Left forelimb (tissue), 1 donor: Measurements from ENCODE around the gene FGF4.
"Not testable (repeated sequence)": the region's sequence is repeated elsewhere in the genome, so short reads cannot be mapped to it uniquely, and the experiment has no call there.

Experiments used
- DNase-seq: peaks from one replicate; pipeline ENCODE4 v3.0.0-alpha.2; 2018; ENCODE audit warnings: low spot score

Gene FGF4

GRCh38 chr11:69773626-69774353 lies 1.4 kb downstream of the FGF4 start:
- DNase-seq, result no peak

GRCh38 chr11:69771466-69771865 lies 3.7 kb downstream of the FGF4 start:
- DNase-seq, result no peak

DNA sequence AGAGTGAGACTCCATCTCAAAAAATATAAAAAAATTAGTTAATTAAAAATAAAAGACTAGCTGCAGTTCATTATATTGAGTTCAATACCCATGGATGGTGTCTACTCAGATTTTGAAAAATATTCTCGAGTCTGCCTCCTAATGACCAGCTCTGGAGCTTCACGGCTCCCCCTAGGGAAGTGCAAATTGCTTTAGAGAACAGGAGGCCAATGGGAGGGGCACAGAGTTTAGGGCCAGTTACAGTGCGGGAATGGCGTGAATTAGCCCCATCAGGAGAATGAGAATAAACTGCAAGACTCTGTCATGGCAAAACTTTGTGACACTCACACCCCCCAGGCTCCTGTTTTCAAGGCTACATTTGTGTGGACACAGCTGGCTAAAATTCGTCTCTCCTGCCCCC lies 4.6 kb downstream of the FGF4 start:
- no peak for DNase-seq

DNA sequence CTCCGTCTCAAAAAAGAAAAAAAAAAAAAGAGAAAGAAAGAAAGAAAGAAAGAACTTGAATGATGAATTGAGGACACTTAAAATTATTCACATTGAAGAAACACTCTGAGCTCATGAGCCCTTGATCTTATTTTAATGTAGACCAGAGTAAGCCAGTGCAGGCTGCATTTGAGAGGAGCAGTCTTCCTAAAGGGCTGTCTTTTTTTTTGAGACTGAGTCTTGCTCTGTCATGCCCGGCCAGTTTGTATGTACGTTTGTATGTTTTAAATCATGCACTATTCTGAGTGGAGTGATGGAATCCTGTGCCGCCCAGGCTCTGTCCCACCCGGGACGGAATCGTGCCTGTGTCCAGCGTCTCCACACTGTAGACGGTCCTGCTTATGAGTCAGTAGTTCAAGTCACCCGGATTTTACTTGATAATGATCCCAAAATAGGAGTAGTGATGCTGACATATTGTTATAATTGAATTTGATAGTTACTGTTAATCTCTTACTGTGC lies 9.6 kb downstream of the FGF4 start:
- DNase-seq, result no peak

GRCh38 chr11:69764918-69765317 lies 10.2 kb downstream of the FGF4 start:
- not testable (repeated sequence) for DNase-seq

DNA sequence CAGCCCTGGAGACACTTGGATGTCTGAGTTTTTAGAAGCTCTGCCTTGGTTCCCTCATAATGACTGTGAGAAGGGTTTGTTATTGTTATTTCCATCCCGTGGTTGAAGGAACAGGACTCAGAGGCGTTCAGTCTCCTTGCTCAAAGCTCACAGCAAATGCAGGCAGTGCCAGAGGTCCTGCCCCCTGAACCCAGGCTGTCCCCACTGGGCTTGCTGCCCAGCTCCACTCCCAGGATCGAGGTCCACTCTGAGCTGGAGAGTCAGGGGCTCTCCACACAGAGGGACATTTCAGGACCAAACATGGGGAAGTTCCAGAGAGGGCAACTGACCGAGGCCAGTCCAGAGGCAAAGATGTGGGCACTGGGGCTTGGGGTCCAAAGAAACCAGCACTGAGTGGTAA lies 14.8 kb downstream of the FGF4 start:
- DNase-seq, result no peak

GRCh38 chr11:69752890-69753289 lies 22.3 kb downstream of the FGF4 start:
- no peak for DNase-seq

DNA sequence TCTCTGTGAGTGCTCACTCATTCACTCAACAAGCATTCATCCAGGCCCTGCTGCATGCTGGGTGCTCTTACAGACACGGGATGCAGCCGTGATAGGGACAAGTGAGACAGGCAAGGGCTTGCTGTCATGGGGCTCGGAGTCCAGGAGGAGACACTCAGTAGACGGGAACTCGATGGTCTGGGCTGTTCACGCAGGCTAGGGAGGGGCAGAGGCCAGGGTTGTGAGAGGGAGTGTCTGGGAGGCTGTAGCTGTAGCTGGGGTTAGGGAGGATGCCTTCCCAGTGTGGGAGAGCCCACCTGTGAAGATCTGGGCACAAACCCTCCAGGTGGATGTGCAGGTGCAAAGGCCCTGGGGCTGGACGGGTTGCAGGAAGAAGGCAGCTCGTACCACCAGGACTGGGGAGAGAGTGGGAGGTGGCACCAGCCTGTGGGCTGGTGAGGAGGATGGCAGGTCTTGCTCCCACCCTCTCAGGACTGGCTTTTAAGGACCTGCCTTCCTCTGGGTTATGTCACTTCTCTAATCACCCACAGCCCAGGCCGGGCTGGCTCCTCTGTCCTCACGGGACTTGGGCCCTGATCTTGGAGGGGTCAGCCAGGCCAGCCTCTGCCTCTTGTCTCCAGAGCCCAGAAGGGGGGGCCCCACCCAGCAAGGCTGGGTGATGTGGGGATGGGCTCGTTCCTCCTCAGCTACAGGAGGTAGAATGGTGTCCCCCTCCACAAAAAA lies 24.1 kb downstream of the FGF4 start:
- no peak for DNase-seq

DNA sequence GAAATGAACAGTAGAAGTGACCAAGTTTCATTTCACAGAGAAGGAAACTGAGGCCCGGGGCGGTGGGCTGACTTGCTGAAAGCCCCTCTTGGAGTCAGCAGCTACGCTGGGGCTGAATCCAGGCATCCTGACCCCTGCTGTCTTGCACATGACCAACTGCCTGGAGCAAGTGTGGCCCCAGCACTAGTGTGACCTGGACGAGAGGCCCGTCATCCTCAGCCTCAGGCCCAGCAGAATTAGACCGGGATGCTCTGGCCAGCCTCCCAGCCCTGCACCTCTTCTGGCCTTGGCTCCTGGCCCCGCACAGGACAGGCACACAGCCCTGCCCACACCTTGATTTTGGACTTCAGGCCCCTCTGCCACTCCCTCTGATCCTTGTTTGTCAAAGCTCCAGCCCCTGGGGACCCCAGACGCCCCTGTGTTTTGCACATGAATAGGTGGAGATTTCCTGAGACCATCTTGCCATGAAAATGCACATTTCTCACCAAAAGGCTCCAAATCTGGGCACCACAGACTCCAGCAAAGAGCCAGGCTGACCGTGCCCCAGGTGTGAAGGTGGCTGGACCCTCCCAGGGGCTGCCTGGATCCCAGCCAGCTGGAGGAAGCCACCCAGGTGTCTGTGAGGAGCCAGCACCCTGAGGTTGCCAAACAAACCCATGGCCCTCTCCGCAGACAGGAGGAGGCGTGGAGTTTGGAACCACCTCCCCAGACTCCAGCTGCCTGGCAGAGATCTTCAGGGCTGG lies 24.9 kb downstream of the FGF4 start:
- no peak for DNase-seq

DNA sequence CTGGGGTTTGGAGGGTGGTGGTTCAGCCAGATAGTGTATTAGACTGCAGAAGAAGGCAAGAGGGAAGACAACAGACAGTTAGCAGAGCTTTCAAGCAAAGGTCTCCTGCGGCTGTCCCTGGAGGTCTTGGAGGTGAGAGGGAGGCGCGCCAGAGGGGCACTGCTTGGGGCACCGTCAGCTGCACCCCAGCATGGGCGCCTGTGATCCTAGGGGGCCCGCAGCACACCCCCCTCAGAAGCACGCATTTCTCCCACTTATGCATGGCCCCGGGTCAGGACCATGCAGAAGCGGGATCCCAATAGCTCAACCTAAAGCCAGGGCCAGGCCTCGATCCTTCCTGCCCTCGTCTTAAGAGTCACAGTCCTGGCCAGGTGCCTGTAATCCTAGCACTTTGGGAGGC lies 26.5 kb downstream of the FGF4 start:
- DNase-seq, result no peak

DNA sequence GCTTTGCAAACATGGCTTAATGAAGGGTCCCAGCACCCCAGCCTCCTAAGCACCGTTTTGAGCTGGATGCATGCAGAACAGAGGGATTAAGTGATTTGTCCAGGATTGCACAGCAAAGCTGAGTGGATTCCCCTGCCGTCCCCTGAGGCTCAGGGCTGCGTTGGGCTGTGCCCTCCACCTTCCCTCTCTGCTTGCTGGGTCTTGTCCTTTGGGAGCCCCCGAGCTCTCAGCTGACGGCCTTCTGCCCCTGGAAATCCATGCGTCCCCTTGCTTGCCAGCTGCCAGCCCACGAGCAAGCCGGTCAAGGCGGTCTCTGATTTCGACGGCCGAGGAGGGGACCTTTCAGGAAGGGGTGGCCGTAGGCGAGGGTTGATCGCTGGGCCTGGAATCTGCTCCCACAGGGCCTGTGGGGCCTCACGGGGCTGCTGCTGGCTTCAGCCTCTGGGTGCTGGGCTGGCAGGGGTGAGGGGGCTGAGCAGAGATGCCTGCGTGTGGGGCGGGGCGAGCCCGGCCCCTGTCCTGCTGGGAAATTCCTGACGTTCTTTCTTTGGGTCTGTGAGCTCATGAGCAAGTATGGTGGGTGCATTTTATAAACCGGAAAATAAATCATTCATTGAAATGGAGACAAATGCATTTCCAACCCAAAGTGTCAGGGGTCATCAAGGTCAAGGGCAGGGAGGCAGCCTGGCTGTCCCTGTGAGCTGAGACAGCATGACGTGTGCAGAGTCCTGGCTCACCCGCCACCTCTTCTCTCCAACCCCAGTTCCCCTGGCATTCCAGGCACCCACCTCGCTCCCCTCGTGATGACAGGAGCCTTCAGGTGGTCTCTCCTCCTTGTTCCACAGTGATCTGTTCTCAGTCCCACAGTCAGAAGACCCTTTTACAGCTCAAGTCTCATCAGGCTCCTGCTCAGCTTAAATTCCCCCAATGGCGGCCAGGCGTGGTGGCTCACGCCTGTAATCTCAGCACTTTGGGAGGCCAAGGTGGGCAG lies 28.1 kb downstream of the FGF4 start:
- DNase-seq, result no peak

DNA sequence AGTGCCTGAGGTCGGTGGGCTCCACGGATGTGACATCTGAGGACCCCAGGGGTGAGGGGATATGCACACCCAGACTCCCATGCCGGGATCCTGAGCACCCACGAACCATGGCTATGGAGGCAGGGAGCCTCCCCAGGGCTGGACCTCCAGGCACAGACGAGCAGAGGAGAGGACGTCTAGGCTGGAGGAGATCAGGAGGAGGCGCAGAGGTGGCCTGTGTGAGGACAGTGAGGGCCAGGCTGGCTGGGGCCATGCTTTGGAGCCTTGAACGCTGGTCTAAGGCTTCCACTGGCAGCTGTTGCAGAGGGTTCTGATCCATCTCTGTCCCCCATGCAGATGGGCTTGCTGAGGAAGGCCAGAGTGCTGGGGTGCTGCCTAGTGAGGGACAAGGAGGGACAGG lies 29.0 kb downstream of the FGF4 start:
- no peak for DNase-seq

- DNase-seq, result no peak
Measured at GRCh38 chr11:69745201-69745600, 29.9 kb downstream of the FGF4 start.

DNA sequence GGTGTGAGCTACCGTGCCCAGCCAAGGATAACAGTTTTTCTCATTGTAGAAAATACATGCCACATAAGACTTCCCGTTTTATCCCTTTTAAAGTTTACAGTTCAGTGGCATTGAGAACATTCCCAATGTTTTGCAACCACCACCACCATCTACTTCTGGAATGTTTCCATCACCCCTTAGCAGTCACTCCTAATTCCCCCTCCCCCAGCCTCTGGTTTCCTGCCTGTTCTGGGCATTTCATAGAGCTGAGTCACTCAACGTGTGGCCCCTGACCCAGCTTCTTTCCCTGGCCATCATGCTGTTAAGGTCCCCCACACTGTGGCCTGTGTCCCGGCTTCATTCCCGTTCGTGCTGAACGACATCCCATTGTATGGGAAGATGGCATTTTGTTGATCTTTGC lies 30.7 kb downstream of the FGF4 start:
- DNase-seq, result no peak

DNA sequence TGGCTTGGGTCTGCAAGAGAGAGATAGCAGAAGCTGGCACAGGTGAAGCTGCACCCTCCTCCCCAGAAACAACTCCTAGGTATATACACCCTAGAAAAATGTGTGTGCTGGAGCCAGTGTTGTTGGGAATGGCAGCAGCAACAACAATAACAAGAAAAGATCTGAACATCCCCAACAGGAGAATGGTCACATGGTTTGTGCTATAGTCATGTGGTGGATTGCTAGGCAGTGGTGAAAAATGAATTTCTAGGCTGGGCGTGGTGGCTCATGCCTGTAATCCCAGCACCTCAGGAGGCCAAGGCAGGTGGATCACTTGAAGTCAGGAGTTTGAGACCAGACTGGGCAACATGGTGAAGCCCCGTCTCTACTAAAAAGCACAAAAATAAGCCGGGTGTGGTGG lies 40.3 kb downstream of the FGF4 start:
- no peak for DNase-seq

DNA sequence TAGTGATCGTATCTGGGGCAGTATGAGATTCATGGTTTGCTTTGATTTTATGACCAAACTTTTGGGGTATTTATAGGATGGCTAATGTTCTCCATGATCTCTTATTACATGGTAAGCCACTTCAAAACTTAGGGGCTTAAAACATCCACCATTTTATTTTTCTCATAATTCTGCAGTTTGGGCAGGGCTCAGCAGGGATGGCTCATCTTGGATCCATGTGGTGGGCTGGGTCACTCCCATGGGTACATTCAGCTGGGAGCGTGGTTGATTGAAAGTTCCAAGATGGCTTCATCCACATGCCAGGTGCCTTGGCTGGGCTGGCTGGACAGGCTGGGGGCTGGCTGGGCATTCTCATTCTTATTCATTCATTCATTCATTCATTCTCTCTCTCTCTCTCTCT lies 40.8 kb downstream of the FGF4 start:
- no peak for DNase-seq

DNA sequence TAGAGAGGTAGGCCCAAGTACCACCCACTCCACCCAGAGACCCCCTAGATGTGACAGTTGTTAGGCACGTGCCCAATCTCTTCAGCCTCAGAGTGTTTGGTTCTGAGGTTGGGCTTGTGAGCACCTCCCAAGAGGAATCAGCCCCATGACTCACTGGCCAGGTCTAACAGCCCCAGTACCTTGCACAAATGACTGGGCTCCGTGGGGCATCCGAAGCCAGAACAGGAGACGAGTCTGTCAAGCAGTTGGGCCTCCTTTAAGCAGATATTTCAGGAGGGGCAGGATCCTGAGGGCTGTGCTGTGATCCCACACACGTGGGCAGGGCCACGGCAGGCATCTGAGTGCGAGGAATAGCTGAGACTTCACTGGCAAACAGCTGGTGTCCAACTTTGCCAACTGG lies 42.2 kb downstream of the FGF4 start:
- DNase-seq, result no peak

DNA sequence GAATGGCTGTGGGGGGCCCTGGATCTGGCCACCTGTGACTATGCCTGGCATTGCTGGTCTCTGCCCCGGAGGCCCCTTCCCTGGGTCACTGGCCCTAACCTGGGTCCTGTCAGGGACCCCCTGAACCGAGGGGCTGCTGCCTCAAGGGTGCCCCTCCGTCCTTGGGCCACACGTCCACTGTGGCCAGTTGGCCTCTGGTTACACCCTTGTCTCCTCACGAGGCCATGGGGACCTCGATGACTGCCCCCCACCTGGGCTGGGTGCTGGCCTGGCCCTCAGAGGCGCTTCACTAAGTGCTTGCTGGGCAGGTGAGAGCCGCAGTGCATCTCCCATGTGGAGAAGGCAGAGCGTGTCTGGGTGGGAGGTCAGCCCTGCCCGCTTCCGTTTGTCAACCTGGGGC lies 44.0 kb downstream of the FGF4 start:
- DNase-seq, result no peak

- DNase-seq, result no peak
Measured at GRCh38 chr11:69730500-69730899, 44.6 kb downstream of the FGF4 start.

DNA sequence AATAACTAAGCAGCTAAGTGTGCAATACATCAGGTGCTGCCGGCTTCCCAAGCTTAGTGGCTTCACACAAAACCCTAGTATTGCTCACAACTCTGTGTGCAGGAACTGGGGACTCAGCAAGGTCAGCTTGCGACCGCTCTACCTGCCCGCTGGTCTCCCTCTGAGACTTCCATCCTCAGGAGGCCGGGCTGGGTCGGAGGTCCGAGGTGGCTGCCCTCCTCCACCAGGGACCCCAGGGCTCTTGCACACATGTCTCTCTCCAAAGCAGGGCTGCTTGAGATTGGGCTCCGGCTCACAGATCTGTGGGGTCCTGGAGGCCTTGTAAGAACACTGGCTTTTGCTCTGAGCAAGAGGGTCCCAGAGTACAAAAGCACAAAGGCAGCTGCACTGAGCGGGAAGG lies 45.9 kb downstream of the FGF4 start:
- DNase-seq, result no peak

GRCh38 chr11:69727266-69727665 lies 47.9 kb downstream of the FGF4 start:
- no peak for DNase-seq

- DNase-seq, result no peak
Measured at GRCh38 chr11:69726481-69726880, 48.7 kb downstream of the FGF4 start.
